Trophoblast cell (in vitro differentiated cells and primary cell): Measurements from ENCODE around the gene PNPLA7.
"Not testable (repeated sequence)": the region's sequence is repeated elsewhere in the genome, so short reads cannot be mapped to it uniquely, and the experiment has no call there.

Experiments used
- DNase-seq, 2 donors: peaks; one replicate each; pipeline ENCODE4 v3.0.0-alpha.2; 2016
- H2AFZ ChIP-seq: 2 replicates; pipeline ENCODE4 v1.6.1; 2013; ENCODE audit warnings: low read length, moderate library complexity, mild to moderate bottlenecking; ENCODE audit not compliant: insufficient read depth, poor library complexity
- H2AK5ac ChIP-seq: 2 replicates; pipeline ENCODE4 v1.6.1; 2013; ENCODE audit warnings: mild to moderate bottlenecking, low read length
- H2BK120ac ChIP-seq: 2 replicates; pipeline ENCODE4 v1.6.1; 2013; ENCODE audit warnings: low read length, mild to moderate bottlenecking, moderate library complexity; ENCODE audit not compliant: insufficient read depth, poor library complexity
- H2BK12ac ChIP-seq: 2 replicates; pipeline ENCODE4 v1.6.1; 2013; ENCODE audit warnings: mild to moderate bottlenecking, low read length, moderate library complexity
- H2BK5ac ChIP-seq: 2 replicates; pipeline ENCODE4 v1.6.1; 2013; ENCODE audit warnings: low read length, low read depth, moderate library complexity, mild to moderate bottlenecking; ENCODE audit not compliant: poor library complexity
- H3K14ac ChIP-seq: 2 replicates; pipeline ENCODE4 v1.6.1; 2013; ENCODE audit warnings: mild to moderate bottlenecking, low read length
- H3K18ac ChIP-seq: 2 replicates; pipeline ENCODE4 v1.6.1; 2013; ENCODE audit warnings: mild to moderate bottlenecking, low read length
- H3K23ac ChIP-seq: 2 replicates; pipeline ENCODE4 v1.6.1; 2013; ENCODE audit warnings: low read length
- H3K27ac ChIP-seq: 2 replicates; pipeline ENCODE4 v1.5.1; 2013; ENCODE audit warnings: low read depth, mild to moderate bottlenecking, inconsistent platforms, low read length, moderate library complexity
- H3K27me3 ChIP-seq: 2 replicates; pipeline ENCODE4 v1.6.1; 2013; ENCODE audit warnings: inconsistent platforms, mild to moderate bottlenecking, low read length, moderate library complexity; ENCODE audit not compliant: insufficient read depth
- H3K36me3 ChIP-seq, 2 experiments: 1 replicate in 1 of 2; 2 replicates in 1 of 2; pipeline ENCODE4 v1.6.1; 2013; ENCODE audit warnings: low read length in 2 of 2, mild to moderate bottlenecking in 2 of 2, moderate library complexity in 1 of 2; ENCODE audit not compliant: insufficient read depth in 2 of 2, control insufficient read depth in 1 of 2
- H3K4ac ChIP-seq: 2 replicates; pipeline ENCODE4 v1.6.1; 2013; ENCODE audit warnings: low read depth, mild to moderate bottlenecking, low read length, moderate library complexity
- H3K4me1 ChIP-seq, 2 experiments: 1 replicate in 1 of 2; 2 replicates in 1 of 2; pipeline ENCODE4 v1.6.1; 2013; ENCODE audit warnings: low read length in 2 of 2, mild to moderate bottlenecking in 2 of 2, moderate library complexity in 1 of 2; ENCODE audit not compliant: insufficient read depth in 2 of 2, control insufficient read depth in 1 of 2
- H3K4me2 ChIP-seq: 2 replicates; pipeline ENCODE4 v1.6.1; 2013; ENCODE audit warnings: inconsistent platforms, mild to moderate bottlenecking, low read length, moderate library complexity
- H3K4me3 ChIP-seq: 2 replicates; pipeline ENCODE4 v1.5.1; 2013; ENCODE audit warnings: mild to moderate bottlenecking, low read depth, low read length, inconsistent platforms
- H3K79me1 ChIP-seq: one replicate; pipeline ENCODE4 v1.6.1; 2013; ENCODE audit warnings: low read length
- H3K79me2 ChIP-seq: 2 replicates; pipeline ENCODE4 v1.6.1; 2013; ENCODE audit warnings: low read length, mild to moderate bottlenecking; ENCODE audit not compliant: control insufficient read depth, insufficient read depth, poor library complexity
- H3K9ac ChIP-seq: 2 replicates; pipeline ENCODE4 v1.6.1; 2013; ENCODE audit warnings: mild to moderate bottlenecking, low read length
- H3K9me3 ChIP-seq: 2 replicates; pipeline ENCODE4 v1.6.1; 2013; ENCODE audit warnings: low read depth, mild to moderate bottlenecking, control low read depth, inconsistent platforms, low read length; ENCODE audit not compliant: insufficient read depth
- H4K12ac ChIP-seq: 2 replicates; pipeline ENCODE4 v1.6.1; 2013; ENCODE audit warnings: low read depth, mild to moderate bottlenecking, low read length, moderate library complexity
- H4K8ac ChIP-seq: 2 replicates; pipeline ENCODE4 v1.6.1; 2013; ENCODE audit warnings: low read depth, mild to moderate bottlenecking, low read length, moderate library complexity
- H4K91ac ChIP-seq: one replicate; pipeline ENCODE4 v1.6.1; 2013; ENCODE audit warnings: low read depth, mild to moderate bottlenecking, low read length, moderate library complexity
- WGBS: extraction: QIAGEN DNeasy Blood & Tissue Kit; methylation state at CpG from one replicate; pipeline ENCODE4 v1.1.7; 2013; ENCODE audit warnings: missing lambda C conversion rate; ENCODE audit not compliant: insufficient read length, insufficient coverage; ENCODE audit errors: extremely low coverage; 5-methylcytosine and 5-hydroxymethylcytosine counted together

Gene PNPLA7

DNA sequence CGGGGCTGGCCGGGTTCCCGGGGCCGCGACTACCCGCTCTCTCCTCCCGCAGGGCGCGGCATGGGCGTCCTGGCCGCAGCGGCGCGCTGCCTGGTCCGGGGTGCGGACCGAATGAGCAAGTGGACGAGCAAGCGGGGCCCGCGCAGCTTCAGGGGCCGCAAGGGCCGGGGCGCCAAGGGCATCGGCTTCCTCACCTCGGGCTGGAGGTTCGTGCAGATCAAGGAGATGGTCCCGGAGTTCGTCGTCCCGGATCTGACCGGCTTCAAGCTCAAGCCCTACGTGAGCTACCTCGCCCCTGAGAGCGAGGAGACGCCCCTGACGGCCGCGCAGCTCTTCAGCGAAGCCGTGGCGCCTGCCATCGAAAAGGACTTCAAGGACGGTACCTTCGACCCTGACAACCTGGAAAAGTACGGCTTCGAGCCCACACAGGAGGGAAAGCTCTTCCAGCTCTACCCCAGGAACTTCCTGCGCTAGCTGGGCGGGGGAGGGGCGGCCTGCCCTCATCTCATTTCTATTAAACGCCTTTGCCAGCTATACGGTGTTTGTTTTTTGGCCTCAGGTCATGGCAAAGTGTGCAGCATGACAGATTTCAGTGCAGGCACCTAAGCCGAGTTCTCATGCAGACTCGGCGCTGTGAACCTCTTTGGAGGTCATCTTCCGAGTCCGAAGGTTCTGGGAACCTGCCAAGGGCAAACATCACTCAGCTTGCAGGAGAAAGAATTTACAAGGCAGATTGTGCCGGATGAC lies 2.0 kb upstream of the PNPLA7 start:
- H3K79me1 ChIP-seq: peaks cover 7% of the 10 kb centered on the region
- H4K12ac ChIP-seq: peak overlapping the region; percentile 39
- H2BK5ac ChIP-seq: peak overlapping the region; percentile 34
- H4K91ac ChIP-seq: peak overlapping the region; percentile 75
- WGBS: no CpG with 5 or more reads among the region's 58 CpGs
- peak overlapping the region; percentile 63 for H2AFZ ChIP-seq
- peak overlapping the region; percentile 66 for H3K14ac ChIP-seq
- no peaks in the 10 kb centered on the region for H3K27me3 ChIP-seq
- peaks cover 0 to 7% of the 10 kb centered on the region in 2 experiments for H3K4me1 ChIP-seq
- H2BK12ac ChIP-seq: no peak overlapping the region
- no peaks in the 10 kb centered on the region for H3K9me3 ChIP-seq
- peak overlapping the region; percentile 73 for H3K9ac ChIP-seq
- H3K4me3 ChIP-seq: peak overlapping the region; percentile 84
- H3K4me2 ChIP-seq: peak overlapping the region; percentile 68
- no peak overlapping the region for H3K23ac ChIP-seq
- H3K4ac ChIP-seq: peak overlapping the region; percentile 44
- no peak overlapping the region for H3K27ac ChIP-seq
- H2AK5ac ChIP-seq: peak overlapping the region; percentile 34
- H2BK120ac ChIP-seq: peak overlapping the region; percentile 52
- H3K36me3 ChIP-seq: peaks cover 25 to 27% of the 10 kb centered on the region in 2 experiments
- peak overlapping the region; percentile 90 for H4K8ac ChIP-seq
- DNase-seq: peak in 1 of 2 donors; percentile 29
- H3K79me2 ChIP-seq: peaks cover 3% of the 10 kb centered on the region
- H3K18ac ChIP-seq: peak overlapping the region; percentile 67

DNA sequence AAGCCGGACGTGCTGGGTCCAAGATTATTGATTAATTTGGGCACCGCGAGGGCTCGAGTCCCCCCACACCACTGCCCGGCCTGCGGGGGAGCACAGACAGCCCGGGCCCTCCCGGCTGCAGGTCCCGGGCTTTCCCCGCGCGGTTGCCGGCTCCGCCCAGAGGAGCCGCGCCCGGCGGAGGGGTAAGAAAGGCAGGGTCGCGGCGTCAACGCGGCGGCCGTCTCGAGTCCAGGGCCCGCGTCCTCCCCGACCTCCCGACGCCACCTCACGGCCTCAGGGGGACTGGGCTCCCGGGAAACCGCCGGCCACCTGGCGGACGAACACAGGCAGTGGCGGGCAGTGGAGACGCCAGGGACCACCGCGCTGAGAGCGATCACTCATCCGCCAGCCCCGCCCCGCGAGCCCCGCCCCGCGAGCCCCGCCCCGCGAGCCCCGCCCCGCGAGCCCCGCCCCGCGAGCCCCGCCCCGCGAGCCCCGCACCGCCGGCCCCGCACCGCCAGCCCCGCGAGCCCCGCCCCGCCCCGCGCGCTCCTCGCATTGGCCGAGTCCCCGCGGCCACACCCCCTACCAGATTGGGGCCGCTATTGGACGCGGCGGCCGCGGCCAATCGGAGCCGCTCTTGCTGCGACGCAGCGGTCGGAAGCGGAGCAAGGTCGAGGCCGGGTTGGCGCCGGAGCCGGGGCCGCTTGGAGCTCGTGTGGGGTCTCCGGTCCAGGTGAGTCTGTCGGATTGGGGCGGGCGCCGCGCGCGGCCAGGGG lies 1.2 kb upstream of the PNPLA7 start, which contains the start of gene MRPL41:
Gene MRPL41 (plus strand): TSS at position 616 of the 758 bp plus-strand sequence. CDS start 203 bp downstream, outside the sequence.
- Histone ChIP-seq H3K4ac (peak within 1 kb of the TSS; percentile 44), H3K4me3 (peak within 1 kb of the TSS; percentile 84), H2AFZ (peak within 1 kb of the TSS; percentile 63), H3K27me3 (no peaks in the 10 kb centered on the region), H3K36me3 (peaks cover 18 to 21% of the 10 kb centered on the region in 2 experiments), H3K4me2 (peak within 1 kb of the TSS; percentile 89), H4K91ac (peak within 1 kb of the TSS; percentile 75), H4K8ac (peak within 1 kb of the TSS; percentile 90), H2BK12ac (no peak within 1 kb of the TSS), H2BK120ac (peak within 1 kb of the TSS; percentile 52), H4K12ac (peak within 1 kb of the TSS; percentile 39), H3K79me1 (peaks cover 7% of the 10 kb centered on the region), H3K9ac (peak within 1 kb of the TSS; percentile 73), H3K4me1 (peaks cover 0 to 7% of the 10 kb centered on the region in 2 experiments), H3K9me3 (peaks cover 5% of the 10 kb centered on the region), H2AK5ac (peak within 1 kb of the TSS; percentile 34), H3K18ac (peak within 1 kb of the TSS; percentile 83), H3K14ac (peak within 1 kb of the TSS; percentile 68), H2BK5ac (peak within 1 kb of the TSS; percentile 34), H3K27ac (peak within 1 kb of the TSS; percentile 8), H3K23ac (no peak within 1 kb of the TSS), H3K79me2 (peaks cover 3% of the 10 kb centered on the region)
- DNase-seq: peak; percentile 92
- no CpG with 5 or more reads among the region's 106 CpGs for WGBS

DNA sequence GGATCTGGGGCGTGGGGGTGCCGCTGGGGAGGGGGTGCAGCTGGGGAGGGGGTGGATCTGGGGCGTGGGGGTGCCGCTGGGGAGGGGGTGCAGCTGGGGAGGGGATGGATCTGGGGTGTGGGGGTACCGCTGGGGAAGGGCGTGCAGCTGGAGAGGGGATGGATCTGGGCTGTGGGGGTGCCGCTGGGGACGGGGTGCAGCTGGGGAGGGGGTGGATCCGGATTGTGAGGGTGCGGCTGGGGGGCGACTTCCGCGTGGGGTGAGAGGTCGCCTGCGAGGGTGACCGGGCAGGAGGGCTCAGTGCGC lies 709 bp upstream of the PNPLA7 start:
- peak overlapping the region; percentile 69 for H4K91ac ChIP-seq
- peak overlapping the region; percentile 85 for H4K8ac ChIP-seq
- H3K79me2 ChIP-seq, H3K9ac ChIP-seq, H3K4me1 ChIP-seq, H3K27me3 ChIP-seq, H3K4ac ChIP-seq, H4K12ac ChIP-seq, H2BK5ac ChIP-seq, DNase-seq, H2BK12ac ChIP-seq, H2AK5ac ChIP-seq, H3K23ac ChIP-seq, H3K9me3 ChIP-seq, H3K79me1 ChIP-seq: not testable (repeated sequence)
- whole genome bisulfite sequencing: no CpG with 5 or more reads among the region's 17 CpGs
- peak overlapping the region; percentile 69 for H3K4me3 ChIP-seq
- peak overlapping the region; percentile 8 for H3K27ac ChIP-seq
- H2AFZ ChIP-seq: peak overlapping the region; percentile 32
- peak overlapping the region; percentile 89 for H3K4me2 ChIP-seq
- peak overlapping the region; percentile 33 for H2BK120ac ChIP-seq
- peak overlapping the region; percentile 83 for H3K18ac ChIP-seq
- peaks cover 13 to 16% of the 10 kb centered on the region in 2 experiments for H3K36me3 ChIP-seq
- peak overlapping the region; percentile 68 for H3K14ac ChIP-seq

DNA sequence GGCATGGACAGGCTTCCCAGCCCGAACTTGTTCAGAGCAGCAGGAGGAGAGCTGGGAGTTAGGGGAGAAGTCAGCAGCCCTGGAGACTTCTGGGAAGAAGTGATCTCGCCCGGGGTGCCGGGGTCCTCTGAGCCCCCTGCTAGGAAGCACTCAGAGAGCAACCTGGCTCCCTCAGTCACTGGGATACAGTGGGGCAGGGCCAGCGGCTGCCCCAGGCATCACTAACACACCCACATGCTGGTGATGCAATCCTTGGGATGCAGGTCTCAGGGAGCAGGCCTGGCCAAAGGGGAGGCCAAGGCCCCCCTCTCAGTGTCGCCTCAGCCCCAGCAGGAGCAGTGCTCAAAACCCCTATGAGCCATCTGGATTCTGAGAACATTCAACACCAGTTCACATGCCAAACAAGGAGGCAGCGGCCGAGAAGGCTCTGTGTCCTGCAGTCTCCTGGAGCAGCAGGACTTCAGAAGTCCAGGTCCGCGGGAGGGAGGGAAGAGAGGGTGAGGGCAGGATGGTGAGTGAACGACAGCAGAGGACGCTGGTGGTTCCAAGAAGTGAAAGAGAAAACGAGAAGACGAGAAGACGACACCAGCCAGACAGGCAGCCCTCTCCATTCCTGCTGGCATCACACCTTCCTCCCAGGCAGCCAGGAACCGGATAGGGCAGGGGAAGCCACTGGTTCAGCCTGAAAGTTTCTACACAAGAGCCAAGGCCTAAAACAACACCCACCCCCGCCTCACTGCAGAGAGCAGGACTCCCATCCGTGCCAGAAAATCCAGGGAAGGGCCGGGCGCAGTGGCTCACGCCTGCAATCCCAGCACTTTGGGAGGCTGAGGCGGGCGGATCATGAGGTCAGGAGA lies 2.3 kb downstream of the PNPLA7 start:
- H3K36me3 ChIP-seq: peaks cover 0 to 2% of the 10 kb centered on the region in 2 experiments
- H3K4me3 ChIP-seq: no peak overlapping the region
- H3K9me3 ChIP-seq: peaks cover 10% of the 10 kb centered on the region
- no peaks in the 10 kb centered on the region for H3K27me3 ChIP-seq
- H3K4me1 ChIP-seq: peaks cover 0 to 7% of the 10 kb centered on the region in 2 experiments
- no peak overlapping the region for H2AFZ ChIP-seq
- peaks cover 7% of the 10 kb centered on the region for H3K79me1 ChIP-seq
- H3K23ac ChIP-seq: no peak overlapping the region
- WGBS: no CpG with 5 or more reads among the region's 23 CpGs
- H3K18ac ChIP-seq: no peak overlapping the region
- no peak overlapping the region for H3K4ac ChIP-seq
- H3K79me2 ChIP-seq: peaks cover 3% of the 10 kb centered on the region
- no peak overlapping the region for H3K4me2 ChIP-seq
- no peak overlapping the region for H2BK120ac ChIP-seq
- no peak overlapping the region for H3K9ac ChIP-seq
- no peak overlapping the region for H3K27ac ChIP-seq
- DNase-seq: peak in 1 of 2 donors; percentile 7
- H2AK5ac ChIP-seq: no peak overlapping the region
- H3K14ac ChIP-seq: no peak overlapping the region
- H2BK12ac ChIP-seq: no peak overlapping the region
- no peak overlapping the region for H4K12ac ChIP-seq
- no peak overlapping the region for H4K91ac ChIP-seq
- no peak overlapping the region for H2BK5ac ChIP-seq
- H4K8ac ChIP-seq: no peak overlapping the region
